Osteocyte (in vitro differentiated cells): ENCODE measurements around the gene CAPN13. TPM values are rescaled to one million over a fixed set of nuclear protein-coding genes. Genes with fewer than 3 reads are reported as not detected.

ENCODE experiments used
- DNase-seq: peaks from one replicate; pipeline ENCODE4 v3.0.0; 2021; ENCODE audit warnings: mixed read lengths; ENCODE audit not compliant: unreplicated experiment; ENCODE audit errors: extremely low spot score
- H3K27ac Mint-ChIP-seq: one replicate; pipeline ENCODE4 v1.8.0; 2021; ENCODE audit warnings: mild to moderate bottlenecking, mixed read lengths; ENCODE audit not compliant: unreplicated experiment
- H3K27me3 Mint-ChIP-seq: one replicate; pipeline ENCODE4 v1.8.0; 2021; ENCODE audit warnings: mixed read lengths; ENCODE audit not compliant: unreplicated experiment
- H3K36me3 Mint-ChIP-seq: one replicate; pipeline ENCODE4 v1.8.0; 2021; ENCODE audit warnings: mixed read lengths; ENCODE audit not compliant: unreplicated experiment
- H3K4me1 Mint-ChIP-seq: one replicate; pipeline ENCODE4 v1.8.0; 2021; ENCODE audit warnings: mixed read lengths; ENCODE audit not compliant: unreplicated experiment
- H3K4me3 Mint-ChIP-seq: one replicate; pipeline ENCODE4 v1.8.0; 2021; ENCODE audit warnings: mild to moderate bottlenecking, moderate library complexity, mixed read lengths; ENCODE audit not compliant: unreplicated experiment
- H3K9me3 Mint-ChIP-seq: one replicate; pipeline ENCODE4 v1.8.0; 2021; ENCODE audit warnings: mixed read lengths; ENCODE audit not compliant: unreplicated experiment
- CTCF ChIP-seq: fragments of 200-600 bp; sonication (generic); IDR thresholded peaks from 2 replicates; pipeline ENCODE4 v1.5.0; 2021; ENCODE audit warnings: antibody characterized with exemption, mild to moderate bottlenecking, moderate library complexity
- total RNA-seq: library from RNA; stranded (reverse); gene quantifications from 2 replicates; pipeline ENCODE4 v1.2.1, GENCODE V29; 2021

Gene CAPN13
- total RNA-seq, 1 donor from 2014 or later: not detected

- Mint-ChIP-seq H3K4me3 (no peak overlapping the region), H3K36me3 (no peaks in the 10 kb centered on the region), H3K9me3 (no peaks in the 10 kb centered on the region), H3K27me3 (peaks cover 2% of the 10 kb centered on the region), H3K4me1 (no peaks in the 10 kb centered on the region), H3K27ac (no peak overlapping the region)
- DNase-seq: no peak
- TF ChIP-seq CTCF: no peak
These were observed 25.8 kb downstream of the CAPN13 start for GRCh38 chr2:30781451-30781850.

DNA sequence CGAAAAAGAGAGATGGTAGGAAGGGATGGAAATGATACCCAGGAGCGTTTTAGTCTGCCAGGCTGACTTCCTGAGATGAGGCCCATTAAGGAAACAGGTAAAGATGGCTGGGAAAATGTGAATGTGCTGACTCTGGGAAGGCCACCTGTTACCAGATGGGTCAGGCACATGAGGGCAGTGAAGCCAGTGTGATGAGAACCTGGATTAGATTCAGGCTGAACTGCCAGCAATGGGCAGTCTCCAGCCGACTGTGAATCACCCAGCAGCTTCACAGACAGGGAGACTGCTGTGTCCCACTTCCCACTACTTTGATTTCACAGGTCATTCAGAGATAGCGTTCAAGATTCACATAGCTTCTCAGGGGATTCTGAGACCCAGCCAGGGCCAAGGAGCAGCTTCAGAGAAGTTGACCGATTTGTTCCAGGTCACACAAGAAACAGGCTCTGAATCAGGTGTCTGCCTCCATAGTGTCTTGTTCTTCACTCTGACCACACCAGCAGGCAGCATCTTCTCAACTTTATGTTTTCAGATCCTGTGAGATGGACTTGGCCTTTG is 26.4 kb downstream of the CAPN13 start:
- TF ChIP-seq CTCF: no peak
- no peaks in the 10 kb centered on the region for H3K9me3 Mint-ChIP-seq
- DNase-seq: peak; percentile 23
- H3K4me1 Mint-ChIP-seq: no peaks in the 10 kb centered on the region
- no peak overlapping the region for H3K4me3 Mint-ChIP-seq
- H3K27ac Mint-ChIP-seq: no peak overlapping the region
- no peaks in the 10 kb centered on the region for H3K36me3 Mint-ChIP-seq
- peaks cover 2% of the 10 kb centered on the region for H3K27me3 Mint-ChIP-seq

GRCh38 chr2:30778611-30779010 is 28.6 kb downstream of the CAPN13 start:
- no peak for TF ChIP-seq CTCF
- H3K27me3 Mint-ChIP-seq: peaks cover 4% of the 10 kb centered on the region

DNA sequence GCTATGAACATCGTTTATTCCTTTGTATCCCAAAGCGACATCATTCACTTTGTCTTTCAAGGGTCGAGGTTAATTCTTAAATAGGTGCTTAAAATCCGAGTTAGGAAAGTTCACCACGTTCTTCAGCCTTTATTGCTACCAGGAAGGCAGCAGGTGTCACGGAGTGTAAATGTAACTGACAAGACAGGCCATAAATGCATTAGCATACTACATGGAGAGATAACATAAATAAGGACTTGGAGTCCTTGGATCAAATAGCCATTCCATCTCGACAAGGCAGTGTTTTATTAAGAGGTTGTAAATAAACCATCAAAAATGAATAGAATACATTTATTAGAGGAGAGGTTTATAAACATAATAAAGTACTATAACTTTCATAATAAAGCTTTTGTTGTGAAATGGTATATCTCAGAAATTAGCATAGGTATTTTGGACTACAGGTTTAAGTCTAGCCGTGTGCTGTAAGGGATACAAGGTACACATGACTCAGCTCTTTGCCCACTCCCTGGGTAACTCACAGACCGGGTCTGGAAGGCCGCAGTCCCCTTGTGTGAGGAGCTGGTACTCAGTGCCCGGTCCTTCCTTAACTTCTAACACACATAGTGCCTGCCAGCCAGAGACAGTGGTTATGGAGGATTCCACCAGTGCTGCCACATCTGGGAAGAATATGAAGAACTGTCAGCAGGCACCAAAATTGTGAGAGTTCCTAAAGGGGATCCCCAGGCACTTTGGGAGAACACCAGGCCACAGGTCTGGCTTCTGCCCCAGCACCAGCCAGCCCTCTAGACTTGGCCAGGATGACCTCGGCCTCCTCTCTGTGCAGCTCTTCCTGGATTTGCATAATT is 29.4 kb downstream of the CAPN13 start:
- no peaks in the 10 kb centered on the region for H3K4me1 Mint-ChIP-seq
- H3K36me3 Mint-ChIP-seq: no peaks in the 10 kb centered on the region
- H3K9me3 Mint-ChIP-seq: no peaks in the 10 kb centered on the region
- H3K27me3 Mint-ChIP-seq: peaks cover 4% of the 10 kb centered on the region
- TF ChIP-seq CTCF: no peak
- no peak overlapping the region for H3K4me3 Mint-ChIP-seq
- DNase-seq: peak; percentile 44
- no peak overlapping the region for H3K27ac Mint-ChIP-seq

More at GRCh38 chr2:30778611-30779010, 28.6 kb downstream of the CAPN13 start:
- DNase-seq: peak; percentile 73
- Mint-ChIP-seq H3K36me3 (no peaks in the 10 kb centered on the region), H3K4me1 (no peaks in the 10 kb centered on the region), H3K27ac (no peak overlapping the region), H3K4me3 (no peak overlapping the region), H3K9me3 (no peaks in the 10 kb centered on the region)
